HG02623 (cell line): Measurements from ENCODE around the gene SMIM24.

ENCODE experiments used
- ATAC-seq: cut with Tn5 transposase; IDR thresholded peaks from one replicate; pipeline ENCODE4 v1.9.1; 2021; ENCODE audit warnings: moderate library complexity; ENCODE audit not compliant: unreplicated experiment

Gene SMIM24

DNA sequence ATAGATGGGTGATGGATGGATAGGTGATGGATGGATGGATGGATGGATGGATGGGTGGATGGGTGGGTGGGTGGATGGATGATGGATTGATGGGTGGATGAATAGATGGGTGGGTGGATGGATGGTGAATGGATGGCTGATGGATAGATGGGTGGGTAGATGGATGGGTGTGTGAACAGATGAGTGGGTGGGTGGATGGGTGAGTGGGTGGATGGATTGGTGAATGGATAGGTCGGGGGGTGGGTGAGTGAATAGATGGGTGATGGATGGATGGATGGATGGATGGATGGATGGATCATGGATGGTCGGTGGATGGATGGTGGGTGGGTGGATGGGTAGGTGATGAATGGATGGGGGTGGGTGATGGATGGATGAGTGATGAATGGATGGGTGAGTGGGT, 3.5 kb downstream of the SMIM24 start:
- no peak for ATAC-seq

DNA sequence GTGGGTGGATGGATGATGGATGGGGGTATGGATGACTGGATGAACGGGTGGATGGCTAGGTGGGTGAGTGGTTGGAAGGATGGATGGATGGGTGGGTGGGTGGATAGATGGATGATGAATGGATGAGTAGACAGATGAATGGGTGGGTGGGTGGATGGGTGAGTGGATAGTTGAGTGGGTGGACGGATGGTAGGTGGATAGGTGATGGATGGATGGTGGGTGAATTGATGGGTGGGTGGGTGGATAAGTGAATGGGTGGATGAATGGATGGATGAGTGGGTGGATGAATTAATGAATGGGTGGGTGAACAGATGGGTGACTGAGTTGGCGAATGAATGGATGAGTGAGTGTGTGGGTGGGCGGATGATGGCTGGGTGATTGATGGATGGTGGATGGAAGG, 4.9 kb downstream of the SMIM24 start:
- no peak for ATAC-seq

DNA sequence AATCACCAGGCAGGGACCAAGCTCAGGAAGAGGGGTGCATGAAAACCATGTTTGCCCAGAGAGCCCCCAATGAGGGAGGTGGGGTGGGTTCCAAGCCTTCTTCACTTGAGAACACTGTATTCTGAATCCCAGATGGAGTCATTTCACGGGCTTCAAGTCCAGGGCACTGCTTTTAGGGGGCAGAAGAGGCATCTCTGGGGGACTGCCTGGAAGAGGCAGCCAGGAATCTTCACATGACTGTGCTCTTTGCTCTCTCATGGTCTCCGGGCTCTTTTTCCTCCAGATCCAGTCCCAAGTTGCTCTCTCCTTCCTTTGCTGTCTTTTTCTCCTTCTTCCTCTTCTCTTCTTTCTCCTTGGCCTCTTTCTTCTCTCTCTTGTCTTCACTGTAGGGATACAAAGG, 5.7 kb downstream of the SMIM24 start:
- ATAC-seq: no peak

DNA sequence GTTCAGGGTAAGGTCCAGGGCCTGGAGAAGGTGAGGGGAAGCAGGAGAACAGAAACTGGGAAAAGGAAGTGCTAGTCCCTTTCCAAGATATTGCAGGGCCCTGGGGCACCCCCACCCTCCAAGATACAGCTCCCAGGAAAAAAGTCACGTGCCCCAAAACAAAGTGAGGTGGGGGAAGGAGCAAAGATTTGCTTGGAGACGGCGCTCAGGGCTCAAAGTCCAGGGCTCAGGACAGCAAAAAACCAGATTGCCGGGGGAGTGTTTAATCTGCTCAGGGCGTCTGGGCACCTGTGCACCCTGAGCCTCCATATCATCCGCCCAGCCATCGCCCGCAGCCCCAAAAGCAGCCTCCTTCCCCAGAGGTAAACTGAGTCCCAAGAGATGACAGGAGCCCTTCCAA, 6.3 kb downstream of the SMIM24 start:
- no peak for ATAC-seq

DNA sequence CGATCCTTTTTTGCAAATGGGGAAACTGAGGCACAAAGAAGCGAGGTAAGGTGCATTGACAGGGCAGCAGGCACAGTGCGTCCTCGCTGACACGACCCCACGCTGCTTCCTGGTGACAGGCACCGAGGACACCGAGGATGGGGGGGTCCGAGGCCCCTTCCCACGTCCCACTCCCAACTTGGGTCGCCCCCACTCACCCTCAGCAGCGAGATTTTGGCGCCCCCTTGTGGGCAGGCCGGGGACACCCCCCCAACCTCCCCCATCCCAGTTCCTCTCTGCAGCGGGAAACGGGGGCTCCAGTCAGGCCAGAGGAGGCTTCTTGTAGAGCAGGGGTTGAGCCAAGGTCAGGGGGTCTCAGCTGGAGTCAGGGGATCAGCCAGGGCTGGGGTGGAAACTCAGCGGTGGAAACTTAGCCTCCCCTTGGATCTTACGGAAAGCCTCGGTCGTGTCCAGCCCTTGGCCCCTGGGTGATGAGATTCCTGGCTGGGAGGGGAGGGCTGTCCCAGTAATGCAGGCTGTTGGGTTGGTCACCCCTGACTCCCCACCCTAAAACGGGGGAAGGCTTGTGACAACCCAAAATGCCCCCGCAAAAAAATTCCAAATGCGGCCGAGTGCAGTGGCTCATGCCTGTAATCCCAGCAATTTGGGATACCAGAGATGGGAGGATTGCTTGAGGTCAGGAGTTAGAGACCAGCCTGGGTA, 8.2 kb downstream of the SMIM24 start:
- ATAC-seq: no peak

DNA sequence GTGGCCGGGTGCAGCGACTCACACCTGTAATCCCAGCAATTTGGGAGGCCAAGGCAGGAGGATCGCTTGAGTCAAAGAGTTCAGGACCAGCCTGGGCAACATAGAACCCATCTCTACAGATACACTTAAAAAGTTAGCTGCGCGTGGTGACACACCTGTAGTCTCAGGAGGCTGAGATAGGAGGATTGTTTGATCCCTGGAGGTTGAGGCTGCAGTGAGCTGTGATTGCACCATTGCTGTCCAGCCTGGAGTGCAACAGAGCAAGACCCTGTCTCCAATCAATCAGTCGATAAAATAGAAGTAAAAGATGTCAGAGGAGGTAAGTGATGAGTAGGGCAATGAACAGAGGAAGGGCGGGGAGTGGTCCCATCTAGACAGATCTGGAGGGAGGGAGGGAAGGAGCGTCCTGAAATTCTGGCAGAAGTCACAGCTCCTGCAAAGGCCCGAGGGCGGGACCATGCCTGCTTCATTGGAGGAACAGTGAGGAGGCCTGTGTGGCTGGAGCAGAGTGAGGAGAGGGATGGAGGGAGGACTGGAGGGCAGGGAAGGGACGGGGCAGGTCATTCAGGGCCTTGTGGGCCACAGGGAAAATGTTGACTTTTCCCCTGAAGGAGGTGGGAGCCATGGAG, 9.7 kb downstream of the SMIM24 start:
- ATAC-seq: no peak

DNA sequence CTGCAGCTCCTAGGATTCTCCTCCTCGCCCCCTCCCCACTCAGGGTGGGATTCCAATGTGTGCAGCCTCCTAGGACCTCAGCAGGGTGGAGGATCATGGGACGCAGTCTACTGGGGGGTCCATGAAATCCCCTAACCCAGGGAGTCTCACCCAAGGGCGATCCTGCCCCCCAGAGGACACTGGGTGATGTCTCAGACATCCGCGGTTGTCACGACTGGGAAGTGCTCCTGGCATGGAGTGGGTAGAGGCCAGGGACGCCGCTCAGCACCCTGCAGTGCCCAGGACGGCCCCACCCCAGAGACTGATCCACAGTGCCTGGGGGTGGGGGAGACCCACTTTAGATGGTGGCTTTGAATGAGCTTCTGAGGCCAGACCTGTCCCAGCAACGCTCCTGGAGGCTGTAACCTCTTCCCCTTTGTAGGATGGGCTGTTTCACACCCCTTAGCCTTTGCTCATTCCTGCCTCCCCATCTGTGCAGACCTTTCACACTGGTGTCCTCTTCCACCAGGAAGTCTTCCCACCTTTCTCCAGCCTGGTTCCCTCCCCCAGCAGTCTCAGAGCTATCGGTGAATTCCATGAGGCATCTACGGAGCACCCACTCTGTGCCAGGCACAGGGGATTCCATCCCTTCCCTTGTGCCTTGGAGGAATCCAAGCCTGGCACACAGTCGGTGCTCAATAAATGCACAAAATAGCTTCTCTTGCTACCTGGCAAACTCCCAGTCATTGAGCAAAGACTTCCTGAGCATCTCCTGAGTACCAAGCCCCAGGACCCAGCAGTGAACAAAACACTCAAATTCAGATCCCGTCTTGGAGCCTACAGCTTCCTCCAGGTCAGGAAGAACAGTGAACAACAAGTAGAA, 10.5 kb downstream of the SMIM24 start:
- ATAC-seq: no peak

DNA sequence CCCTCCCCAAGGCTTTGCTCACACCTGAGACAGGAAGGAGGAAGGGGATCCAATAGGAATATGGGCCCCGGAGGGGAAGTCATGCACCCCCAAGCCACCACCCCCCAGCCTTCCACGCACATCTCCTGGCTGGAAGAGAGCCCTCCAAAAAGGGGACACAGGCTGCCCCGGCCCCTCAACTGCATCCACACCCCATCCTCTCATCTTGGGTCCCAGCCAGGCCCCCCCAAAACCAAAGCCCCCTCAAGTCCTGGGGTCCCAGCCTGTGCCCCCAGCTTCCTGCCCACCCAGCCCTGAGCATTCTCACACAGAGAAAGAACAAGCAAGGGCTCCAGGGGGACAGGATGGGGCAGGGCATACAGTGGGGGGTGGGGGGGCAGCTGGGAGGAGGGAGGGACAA, 12.1 kb downstream of the SMIM24 start:
- ATAC-seq: no peak

DNA sequence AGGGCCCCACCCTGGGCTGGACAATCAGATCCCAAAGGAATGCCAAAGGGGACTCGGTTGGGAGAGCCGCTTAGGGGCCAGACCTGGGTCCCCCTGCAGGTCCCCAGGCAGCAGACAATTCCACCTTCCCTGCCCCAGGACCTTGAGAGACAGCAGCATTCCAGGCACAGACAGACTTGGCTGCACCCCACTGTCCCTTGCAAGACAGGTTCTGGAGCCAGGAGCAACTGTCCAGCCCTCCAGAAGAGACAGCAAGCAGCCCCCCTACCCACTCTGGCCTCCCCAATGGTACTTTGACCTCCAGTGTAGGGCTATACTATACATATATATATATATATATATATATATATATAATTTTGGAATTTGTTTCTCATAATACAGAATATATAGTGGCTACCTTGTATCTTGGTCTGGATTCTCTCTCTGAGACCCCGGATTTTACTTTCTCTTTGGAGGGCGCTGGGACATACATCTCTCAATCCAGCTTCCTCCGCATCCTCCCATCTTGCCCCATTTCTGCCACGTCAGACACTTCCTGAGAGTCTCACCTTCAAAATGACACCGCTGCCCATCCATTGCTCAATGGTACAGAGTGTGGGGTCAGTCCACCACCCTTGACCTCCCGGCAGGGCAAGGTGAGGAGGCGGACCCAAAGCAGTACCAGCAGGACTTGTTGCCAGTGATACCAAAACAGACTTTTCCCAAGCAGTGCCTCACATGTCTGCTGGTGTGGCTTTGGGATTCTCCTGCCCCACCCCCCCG, 12.7 kb downstream of the SMIM24 start:
- no peak for ATAC-seq

DNA sequence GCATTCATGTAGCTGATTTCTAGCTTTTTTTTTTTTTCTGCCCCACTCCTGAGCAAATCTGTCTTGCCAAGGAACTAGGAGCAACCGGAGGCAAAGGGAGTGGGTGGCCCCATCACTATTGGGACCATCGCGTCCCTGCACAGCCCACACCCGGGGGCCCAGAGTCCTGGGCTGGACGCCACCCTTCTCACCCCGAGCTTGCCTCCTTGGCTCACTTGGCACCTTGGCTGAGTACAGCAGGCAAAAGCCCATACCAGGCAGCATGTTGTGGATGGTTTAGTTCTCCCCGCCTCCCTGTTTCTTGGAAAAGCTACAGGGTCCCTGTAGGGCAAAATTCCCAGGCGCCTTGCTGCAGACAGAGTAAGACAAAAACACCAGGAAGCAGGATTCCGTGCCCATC, 13.7 kb downstream of the SMIM24 start:
- ATAC-seq: no peak

DNA sequence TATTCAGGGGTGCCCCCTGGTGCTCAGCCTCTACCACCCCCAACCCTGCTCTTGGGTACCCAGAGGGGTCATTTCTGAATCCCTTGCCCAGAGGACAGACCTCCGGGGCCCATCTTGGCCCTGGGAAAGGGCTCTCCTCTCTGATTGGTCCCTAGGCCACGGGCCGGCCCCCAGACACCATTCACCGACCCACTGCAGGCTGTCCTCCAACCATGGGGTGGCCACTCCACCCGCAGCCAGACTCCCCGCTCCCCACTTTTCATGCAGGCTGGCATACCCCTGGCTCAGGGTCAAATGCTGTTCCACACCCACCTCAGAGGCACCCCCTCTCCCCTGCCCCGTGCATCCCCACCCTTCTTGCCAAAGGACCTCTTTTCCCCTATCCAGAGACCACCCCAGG, 14.8 kb downstream of the SMIM24 start:
- no peak for ATAC-seq

DNA sequence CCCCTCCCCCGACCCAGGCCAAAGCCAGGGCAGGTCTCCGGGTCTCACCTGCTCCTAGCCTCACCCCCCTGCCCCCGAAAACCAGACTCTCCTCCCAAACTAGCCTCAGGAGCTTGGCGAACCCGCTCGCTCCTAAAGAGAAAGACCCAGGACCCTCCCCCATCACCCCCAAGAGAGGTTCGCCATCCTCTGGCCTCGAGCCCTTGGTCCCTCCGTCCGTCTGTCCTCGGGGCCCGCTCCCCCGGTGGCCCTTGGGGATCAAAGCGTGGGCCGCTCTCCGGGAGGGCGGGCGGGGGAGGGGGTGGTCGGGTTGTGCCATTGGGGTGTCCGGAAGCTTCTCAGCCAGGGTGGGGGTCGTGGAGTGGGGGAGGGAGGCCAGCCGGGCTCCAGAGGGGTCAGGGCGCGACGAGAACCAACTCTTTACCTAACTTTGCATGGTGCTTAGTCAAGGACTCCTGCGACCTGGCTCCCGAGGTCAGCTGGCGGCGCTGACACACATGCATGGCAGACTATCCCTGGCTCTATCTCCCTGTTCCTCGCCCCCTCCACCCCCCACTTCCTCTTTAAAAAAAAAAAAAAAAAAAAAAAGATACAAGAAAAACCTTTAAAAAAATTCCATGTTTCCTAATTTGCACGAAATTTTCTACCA, 15.6 kb downstream of the SMIM24 start:
- no peak for ATAC-seq

DNA sequence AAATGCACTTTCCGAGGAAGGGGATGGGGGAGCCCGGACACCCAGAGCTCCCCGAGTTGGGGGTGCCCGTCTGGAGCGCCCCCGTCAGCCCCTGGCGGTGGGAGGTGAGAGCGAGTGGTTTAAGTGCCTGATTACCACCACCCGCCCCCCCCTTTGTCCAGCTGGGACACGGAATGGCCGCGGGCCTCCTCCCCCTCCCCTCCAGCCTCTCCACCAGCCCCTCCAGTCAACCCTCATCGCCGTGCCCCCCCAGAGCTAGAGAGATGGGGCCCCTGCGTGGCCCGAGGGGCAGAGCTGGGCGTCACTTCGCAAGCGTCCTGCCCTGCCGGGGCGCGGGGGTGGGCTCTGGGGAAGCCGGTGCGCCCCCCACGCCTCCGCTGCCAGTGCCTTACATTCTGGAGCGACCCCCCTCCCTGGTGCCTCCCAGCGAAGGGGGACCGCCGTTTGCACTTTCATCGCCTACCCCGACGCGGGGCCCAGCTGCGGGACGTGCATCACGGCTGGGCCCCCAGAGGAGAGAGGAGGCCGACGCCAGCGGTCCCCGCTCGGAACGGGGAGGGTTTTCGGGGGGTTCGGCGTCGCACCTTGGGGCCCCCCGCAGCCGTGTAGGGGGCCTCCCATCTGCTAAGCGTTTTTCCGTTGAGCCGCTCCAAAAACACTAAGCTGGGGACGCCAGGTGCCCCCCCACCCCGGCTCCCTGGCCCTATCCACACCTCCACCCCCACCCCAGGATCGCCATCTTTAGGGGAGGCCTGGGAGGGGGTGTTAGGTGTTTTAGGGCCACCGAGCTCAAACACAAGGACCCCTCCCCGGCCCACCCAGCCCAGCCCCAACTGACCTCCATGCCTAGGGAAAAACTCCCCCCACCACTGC, 16.4 kb downstream of the SMIM24 start:
- no peak for ATAC-seq

DNA sequence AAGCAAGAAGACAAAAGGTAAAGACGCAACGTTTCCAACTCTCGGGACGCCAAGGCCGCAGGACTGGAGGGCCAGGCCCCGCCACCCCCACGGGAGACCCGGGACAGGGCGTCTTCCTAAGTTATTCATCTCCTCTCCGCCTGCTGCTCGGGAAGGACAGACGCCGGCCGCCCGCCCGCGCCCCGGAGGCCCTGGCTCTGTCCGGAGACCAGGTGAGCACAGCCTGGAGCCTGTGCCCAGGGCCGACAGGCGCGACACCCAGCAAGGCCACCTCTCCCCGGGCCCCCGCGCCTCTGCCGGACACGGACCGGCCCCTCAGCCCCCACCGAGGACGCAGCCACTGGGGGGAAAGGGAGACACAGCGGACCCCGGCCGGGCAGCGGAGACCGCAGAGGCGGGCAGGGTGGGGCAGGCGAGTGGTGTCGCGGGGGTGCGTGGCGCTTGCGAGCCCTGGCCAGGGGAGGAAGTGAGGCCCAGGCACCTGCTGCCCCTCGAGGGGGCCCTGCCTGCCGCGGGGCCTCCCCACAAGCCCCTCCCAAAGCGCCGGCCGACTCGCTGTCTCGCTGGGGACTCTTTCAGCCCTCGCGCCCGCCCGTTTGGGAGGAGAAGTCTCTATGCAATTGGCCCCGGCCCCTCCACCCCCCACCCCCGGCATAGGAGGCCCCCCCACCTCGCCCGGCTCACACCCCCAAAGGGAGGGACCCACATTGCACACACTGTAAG, 17.2 kb downstream of the SMIM24 start:
- ATAC-seq: no peak

DNA sequence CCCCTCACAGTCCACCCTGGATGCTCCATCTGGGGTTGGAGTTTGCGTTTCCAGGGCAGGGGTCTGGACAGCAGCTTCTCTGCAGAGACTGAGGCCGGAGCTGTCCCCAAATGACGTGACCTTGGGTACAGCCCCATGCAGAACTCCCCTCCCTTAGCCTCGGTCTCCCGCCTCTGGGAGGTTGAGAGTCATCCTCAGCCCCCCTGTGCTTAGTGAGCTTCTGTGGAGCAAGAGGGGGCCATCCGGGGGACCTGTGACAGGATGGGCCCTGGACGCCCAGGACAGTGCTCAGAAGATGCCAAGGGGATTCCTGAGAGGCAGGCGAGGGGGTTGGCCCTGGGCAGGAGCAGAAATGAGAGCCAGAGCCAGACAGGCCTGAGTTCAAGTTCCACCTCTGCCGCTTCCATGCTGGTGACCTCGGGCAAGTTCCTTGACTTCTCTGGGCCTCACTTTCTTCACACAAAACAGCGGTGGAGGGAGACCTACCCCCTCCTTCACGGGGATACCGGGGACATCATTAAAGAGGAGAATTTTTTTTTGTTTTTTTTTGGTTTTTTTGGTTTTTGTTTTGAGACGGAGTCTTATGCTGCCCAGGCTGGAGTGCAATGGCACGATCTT, 20.3 kb downstream of the SMIM24 start:
- no peak for ATAC-seq

DNA sequence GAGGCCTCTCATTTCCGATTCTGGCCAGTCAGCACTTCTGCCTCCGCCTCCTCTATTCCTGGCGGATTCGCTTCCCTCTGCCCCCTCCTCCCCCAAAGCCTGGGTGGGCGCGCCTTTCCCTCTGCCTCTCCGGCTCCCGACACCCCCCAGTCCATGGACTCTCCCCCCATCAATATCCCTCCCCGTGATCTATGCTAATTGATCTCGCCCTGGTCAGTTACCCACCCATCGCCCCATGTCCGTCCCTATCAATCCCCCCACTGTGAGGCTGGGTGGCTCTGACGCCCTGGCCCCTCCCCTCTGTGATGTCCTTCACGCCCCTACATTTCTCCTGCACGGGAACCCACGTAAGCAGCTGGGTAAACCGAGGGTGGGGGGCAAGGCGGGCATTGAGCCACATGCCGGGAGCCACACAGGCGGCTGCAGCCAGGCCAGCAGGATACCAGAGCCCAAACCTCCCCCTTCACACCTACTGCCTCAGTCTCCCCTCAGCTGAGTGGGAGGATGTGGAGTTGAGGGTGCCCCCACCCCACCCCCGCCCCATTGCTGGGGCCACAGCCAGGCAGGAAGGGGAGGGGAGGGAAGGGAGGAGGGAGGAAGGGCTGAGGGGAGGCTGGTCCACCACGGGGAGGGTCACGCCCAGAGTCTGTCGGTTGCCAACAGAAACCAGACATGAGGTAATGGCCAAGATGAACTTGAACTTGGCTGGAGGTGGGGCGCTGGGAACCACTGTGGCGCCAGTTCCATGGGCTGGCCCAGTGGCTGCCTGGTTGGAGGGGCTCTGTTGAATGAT, 21.0 kb downstream of the SMIM24 start:
- no peak for ATAC-seq

DNA sequence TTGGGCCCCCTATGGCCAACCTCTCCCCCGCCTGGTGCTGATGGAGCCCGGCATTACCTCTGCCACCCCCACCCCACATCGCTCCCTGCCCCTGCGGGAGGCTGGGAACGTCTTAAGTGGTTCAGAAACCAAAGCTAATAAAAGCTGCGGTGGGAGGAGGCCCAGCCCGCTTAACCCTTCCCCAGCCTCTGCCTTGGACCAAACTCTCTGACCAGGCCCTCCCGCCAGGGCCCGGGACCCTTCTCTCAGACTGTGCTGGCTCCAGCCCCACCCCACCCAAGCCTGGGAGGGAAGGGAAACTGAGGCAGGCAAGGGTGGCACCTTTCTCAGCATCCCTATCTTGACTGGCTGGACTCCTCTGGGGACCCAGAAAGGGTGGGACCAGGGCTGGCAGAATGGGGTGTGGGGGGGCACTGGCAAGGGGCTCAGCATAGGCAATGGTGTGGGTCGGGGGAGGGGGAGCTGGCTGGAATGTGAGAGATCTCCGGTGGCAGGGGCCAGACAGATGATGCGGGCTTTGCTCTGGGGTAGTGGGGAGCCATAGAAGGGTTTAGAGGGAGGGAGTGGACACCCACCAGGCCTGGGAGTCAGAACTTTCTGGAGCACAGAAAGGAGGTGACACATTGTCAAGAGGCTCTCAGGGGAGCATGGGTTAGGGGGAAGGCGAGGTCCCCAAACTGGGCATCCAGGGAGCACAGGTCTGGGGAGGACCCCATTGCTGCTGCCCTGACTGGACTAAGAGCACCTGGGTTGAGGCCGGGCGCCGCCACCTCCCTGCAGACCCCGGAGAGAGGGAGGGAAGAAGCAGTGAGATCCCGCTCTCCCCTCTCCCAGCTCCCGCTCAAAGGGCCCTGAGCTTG, 21.9 kb downstream of the SMIM24 start:
- ATAC-seq: no peak
